GM12891 (cell line): ENCODE results near the gene CADM1.

Source experiments
- POLR2A ChIP-seq: IDR thresholded peaks from 2 replicates; pipeline ENCODE4 v1.6.1; 2011; ENCODE audit warnings: low read depth, low read length, control low read depth
- POLR2AphosphoS5 ChIP-seq: IDR thresholded peaks from 2 replicates; pipeline ENCODE4 v1.6.1; 2011; ENCODE audit warnings: low read depth, low read length, control low read depth

- no peak for TF ChIP-seq POLR2A
- TF ChIP-seq POLR2AphosphoS5: no peak
These were observed 346.2 kb downstream of the CADM1 start for GRCh38 chr11:115158053-115158452.
